Measurements from ENCODE around the gene ALOX5AP.

- no peak for TF ChIP-seq CTCF (IDR thresholded peaks at IDR 0.05; ENCODE audit: borderline replicate concordance, extremely low read depth, low read length, poor library complexity, severe bottlenecking)
- no peak for TF ChIP-seq EZH2 (IDR thresholded peaks at IDR 0.05; ENCODE audit: borderline replicate concordance, low read depth, low read length, severe bottlenecking)
These were observed 3.8 kb upstream of the ALOX5AP start for GRCh38 chr13:30731361-30732045.
